Endometrial microvascular endothelial cells (primary cell): ENCODE data around the gene FNDC10. TPM values are rescaled to one million over a fixed set of nuclear protein-coding genes. Genes with fewer than 3 reads are reported as not detected.
"Not testable (repeated sequence)": the region's sequence is repeated elsewhere in the genome, so short reads cannot be mapped to it uniquely, and the experiment has no call there.

Experiments used
- in situ Hi-C: cut with HindIII; loops from 2 replicates; pipeline ENCODE4 v1.10.0; 2017; ENCODE audit warnings: low sequenced_read_pairs, low pct_unique_long_range_greater_than_20kb; ENCODE audit errors: inconsistent ontology term
- total RNA-seq: library from RNA; depleted of rRNA; stranded (reverse); fragments of >200 nt; gene quantifications from one replicate; pipeline ENCODE4 v1.2.3, GENCODE V29; 2015; ENCODE audit errors: inconsistent ontology term

Gene FNDC10
- 1.0 TPM for total RNA-seq

DNA sequence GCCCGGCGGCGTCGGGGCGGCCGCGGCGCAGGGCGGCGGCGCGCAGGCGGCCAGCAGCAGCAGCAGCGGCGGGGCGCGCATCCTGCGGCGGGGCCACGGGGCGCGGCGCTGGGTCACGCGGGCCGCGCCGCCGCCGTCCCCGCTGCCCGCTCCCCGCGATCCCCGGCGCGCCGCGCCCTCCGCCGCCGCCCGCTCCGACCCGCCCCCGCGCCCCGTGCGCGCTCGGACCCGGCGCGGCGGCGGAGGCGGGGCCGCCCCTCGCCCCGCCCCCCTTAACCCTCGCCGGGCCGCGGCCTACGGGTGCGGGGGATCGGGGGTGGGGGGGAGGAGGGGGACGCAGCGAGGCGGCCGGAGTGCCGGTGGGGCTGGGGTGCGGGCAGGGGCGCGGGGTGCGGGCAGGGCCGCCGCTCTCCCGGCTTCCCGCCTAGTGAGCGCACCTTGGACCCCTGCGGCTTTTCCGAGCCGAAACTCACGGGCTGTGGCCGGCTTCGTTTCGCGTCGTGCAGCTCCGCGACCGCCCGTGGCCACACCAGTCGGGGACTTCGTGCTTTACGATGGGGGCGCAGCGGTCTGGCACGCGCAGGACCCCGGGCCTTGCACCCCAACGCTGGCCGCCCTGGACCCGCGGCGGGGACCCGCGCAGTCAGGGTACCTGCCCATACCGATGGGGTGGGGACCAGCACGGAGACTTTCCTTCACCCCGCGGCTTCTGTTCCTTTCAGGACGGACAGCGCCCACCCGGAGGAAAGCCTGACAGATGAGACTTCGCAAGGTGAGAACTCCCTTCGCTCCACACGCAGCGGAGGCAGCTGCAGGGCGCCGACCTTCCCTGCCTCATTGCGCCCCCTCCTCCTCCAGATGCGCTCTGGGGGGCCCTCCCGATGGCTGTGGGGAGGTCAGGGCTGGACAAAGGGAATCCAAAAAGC lies at the start of gene FNDC10:
FNDC10 (minus strand) TSS at position 201 of the 926 bp plus-strand sequence; CDS start at position 81, 120 bp downstream.
- in situ Hi-C loops = no loop called here

DNA sequence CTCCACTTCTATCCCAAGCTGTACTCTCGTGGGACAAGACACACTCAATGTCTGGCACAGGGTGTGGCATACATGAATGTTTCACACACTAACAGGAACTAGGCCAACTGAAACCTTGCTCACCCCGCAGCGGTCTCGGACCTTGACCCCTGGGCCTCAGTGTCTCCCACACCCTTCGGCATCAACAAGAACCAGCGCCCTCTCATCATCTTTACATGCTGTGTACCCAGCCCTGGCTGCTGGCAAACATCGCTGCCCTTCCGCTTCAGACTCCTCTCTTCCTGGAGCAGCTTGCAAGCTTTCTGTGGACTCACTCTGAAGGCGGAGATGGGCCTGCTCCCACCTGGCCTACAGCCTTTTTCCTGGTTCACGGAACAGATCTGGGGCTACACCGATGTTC lies 48.3 kb upstream of the FNDC10 start:
- in situ Hi-C loops = not testable (repeated sequence)

DNA sequence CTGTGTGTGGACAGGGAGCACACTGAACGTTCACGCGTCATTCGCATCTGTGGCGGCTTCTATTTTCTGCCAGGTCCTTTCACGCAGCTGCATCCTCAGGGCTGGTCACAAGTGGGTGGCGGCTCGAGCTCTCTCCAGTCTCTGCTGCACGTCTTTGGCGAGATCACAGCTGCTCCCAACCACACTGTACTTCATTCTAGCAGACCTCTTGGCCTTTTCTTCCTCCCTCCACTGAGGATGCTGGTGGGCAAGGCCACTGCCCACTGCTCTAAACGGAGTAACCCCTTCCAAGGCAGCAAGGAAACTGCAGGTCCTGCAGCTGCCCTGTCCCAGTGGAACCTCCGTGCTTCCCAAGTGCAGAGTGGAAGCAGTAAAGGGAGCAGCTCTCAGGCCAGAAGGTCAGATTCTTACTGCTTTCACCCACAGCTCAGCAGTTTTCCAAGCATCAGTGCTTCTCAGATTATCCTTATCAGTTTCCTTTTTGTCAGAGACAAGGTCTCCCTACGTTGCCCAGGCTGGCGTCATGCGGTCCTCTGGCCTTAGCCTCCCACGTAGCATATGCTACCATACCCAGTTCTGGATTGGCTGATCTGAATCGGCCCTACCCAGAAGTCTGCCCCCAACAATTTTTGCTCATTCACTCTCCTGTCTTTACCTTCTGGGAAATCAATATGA lies 47.8 kb upstream of the FNDC10 start:
- in situ Hi-C loops = not testable (repeated sequence)

DNA sequence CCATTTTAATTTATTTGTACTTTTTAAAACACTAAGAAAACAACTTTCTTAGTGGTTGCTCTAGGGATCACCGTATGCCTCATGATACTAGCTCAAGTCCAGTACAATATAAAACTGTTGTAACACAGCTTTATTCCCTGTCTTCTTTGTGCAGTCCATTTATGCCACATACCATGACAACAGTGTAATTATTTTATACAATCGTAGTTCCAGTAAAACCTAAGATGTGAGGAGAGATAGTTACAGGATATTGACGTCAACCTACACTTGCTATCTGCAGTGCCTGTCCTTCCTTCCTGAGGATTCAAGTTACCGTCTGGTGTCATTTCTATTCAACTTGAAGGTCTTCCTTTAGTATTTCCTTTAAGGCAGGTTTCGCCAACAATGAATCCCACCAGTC lies 46.4 kb upstream of the FNDC10 start:
- in situ Hi-C loops = not testable (repeated sequence)

DNA sequence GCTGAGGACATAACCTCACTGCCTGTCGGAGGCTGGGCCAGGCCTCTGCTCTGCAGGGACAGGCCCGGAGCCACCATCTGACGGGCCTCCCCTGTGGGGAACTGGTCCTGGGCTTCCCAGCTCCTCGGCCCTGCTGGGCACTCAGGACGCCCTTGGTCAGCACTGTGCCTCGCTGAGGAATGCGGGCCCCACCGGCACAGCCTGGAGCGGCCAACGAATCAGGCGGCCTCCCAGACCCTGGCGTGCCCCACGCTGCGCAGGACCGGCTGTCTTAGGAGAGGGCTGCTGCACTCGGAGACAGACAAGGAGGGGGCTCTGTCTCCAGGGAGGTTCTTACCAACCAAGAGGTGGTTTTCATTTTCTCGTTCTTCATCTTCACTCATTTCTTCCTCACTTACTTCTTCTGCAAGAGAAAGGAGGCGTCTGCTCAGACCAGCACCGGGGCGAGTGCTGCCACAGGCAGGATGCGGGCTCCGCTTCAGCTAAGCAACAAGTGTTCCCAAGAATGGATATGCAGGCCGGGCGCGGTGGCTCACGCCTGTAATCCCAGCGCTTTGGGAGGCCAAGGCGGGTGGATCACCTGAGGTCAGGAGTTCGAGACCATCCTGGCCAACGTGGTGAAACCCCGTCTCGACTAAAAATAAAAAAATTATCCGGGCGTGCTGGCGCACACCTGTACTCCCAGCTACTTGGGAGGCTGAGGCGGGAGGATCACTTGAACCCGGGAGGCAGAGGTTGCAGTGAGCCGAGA lies 41.0 kb upstream of the FNDC10 start:
- in situ Hi-C loops = not testable (repeated sequence)

DNA sequence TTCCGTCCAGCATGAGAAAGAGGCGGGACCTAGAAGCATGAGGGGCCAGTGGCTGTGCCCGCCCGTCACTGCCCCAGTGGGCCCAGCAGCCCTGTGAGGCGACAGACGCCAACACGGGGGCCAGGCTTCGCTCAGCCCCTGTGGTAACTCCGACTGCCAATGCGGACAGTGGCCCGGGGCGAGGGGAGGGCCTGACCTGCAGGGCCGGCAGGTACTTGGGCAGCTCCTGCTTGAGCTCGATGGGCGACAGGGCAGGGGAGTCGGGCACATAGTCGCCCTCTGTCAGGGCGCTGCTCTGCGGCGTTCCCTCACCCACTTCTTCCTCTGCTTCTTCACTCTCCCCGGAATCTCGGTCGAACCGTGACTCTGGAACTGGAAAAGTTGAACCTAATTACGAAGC lies 40.1 kb upstream of the FNDC10 start:
- in situ Hi-C loops = not testable (repeated sequence)

DNA sequence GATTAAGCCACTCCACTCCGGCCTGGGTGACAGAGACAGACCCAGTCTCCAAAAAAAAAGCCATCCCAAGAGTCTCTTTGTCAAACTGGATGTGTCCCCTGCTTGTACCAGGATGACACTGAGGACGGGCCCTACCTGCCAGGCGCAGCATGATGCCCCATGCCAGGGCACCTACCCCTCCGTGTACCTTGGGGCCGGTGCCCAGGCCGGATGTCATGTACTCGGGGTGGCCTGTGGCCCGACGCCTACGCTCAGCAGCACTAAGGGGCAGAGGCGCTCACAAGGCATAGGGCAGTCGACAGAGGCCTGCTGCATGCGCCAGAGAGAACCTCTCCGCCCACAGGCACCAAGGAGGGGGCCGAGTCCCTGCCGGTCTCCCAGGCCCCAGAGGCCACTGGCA lies 39.4 kb upstream of the FNDC10 start:
- in situ Hi-C loops = not testable (repeated sequence)

DNA sequence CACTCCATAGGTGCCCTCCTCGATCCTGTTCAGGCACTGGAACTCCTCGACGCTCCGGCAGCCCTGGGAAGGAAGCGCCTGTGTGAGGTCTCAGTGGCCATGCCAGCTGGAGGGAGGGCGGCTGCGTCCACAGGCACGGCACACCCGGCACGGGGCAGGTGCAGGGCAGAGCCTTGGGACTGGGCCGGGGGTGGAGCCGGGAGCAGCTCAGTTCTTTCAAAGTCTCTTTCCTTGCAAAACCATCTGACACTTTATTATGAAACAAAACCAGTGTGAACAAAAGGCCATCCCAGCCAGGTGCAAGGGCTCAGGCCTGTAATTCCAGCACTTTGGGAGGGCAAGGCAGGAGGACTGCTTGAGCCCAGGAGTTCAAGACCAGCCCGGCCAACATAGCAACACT lies 38.6 kb upstream of the FNDC10 start:
- in situ Hi-C loops = not testable (repeated sequence)

DNA sequence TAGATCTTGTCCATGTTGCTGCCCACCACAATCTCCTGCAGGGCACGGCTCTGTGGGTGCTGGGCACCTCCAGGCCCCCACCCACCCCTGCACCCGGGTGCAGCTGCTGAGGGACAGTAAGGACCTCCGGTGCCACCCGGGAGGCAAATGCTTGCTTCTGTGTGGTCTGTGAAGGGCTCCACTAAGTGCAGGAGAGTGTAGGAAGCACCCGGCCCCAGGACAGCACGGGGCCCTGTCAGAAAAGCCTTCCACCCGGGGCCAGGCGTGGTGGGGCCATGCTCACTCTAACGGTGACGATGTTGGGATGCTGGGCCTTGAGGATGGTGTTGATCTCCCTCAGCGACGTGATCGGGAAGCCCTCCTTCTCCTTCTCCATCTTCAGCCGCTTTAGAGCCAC lies 37.5 kb upstream of the FNDC10 start:
- in situ Hi-C loops = not testable (repeated sequence)

DNA sequence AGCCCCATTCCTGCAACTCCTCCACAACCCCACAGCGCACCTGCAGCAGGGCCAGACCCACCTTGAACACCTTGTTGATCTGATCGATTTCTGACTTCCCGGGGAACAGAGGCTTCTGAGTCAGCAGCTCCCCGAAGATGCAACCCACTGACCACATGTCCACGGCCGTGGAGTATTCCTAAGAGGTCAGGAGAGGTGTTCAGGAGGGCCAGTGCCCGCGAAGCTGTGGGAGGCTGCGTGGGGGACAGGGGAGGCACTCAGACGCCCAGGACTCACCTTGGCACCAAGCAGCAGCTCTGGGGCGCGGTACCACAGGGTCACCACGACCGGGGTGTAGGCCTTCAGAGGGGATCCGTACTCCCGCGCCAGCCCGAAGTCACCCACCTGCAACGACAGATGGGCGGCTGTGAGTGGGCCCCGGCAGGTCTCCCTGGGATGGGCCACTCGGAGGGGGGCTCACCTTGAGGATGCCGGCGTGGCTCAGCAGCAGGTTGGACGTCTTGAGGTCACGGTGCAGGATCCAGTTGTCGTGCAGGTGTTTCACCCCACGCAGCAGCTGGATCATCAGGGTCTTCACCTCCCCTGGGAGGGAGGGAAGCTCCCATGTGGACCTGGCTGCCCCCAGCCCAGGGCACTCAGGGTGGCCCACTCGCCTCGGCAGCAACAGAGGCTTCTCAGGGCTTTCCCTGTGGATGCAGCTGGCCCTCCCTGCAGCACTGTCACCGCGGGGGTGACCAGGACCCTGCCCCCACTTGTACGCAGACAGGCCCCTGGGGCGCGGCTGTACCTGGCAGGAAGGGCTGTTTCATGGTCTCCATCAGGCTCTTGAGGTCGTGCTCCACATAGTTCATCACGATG lies 36.9 kb upstream of the FNDC10 start:
- in situ Hi-C loops = not testable (repeated sequence)

DNA sequence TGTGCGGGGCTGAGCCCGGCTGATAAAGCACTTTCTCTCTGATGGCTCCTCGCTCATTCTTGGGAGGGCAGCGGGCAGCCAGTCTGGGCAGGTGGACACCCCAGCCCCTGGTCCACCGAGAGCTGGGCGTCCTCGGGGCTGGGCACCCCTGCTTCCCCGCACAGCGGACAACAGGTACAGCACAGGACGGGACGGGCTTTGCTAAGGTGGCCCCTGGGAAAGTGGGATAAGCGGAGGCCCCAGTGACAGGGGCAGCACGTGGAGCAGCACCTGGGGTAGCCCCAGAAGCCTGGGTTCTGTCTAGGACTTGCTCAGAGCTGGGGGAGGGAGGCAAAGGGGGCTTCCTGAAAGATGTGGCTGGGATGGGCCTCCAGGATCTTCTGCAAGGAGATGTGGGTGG lies 34.7 kb upstream of the FNDC10 start:
- in situ Hi-C loops = not testable (repeated sequence)

DNA sequence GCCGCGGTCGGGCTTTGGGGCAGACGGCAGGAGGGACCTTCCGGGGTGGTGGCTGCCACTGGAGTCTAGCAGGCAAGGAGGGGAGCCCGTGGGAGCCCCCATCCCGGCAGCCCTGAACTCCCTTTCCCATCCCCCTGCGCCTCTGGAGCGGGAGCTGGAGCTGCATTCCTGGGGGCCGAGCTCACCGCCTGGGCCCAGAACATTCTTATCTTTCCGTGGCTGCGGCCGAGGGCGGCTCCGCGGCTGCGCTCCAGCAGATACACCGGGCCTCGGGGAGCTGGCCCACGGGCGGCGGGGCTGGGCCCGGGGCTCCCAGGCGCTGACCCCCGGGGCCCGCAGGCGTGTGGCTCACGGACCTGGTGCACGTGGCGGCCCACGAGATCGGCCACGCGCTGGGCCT lies 33.5 kb upstream of the FNDC10 start:
- in situ Hi-C loops = not testable (repeated sequence)

DNA sequence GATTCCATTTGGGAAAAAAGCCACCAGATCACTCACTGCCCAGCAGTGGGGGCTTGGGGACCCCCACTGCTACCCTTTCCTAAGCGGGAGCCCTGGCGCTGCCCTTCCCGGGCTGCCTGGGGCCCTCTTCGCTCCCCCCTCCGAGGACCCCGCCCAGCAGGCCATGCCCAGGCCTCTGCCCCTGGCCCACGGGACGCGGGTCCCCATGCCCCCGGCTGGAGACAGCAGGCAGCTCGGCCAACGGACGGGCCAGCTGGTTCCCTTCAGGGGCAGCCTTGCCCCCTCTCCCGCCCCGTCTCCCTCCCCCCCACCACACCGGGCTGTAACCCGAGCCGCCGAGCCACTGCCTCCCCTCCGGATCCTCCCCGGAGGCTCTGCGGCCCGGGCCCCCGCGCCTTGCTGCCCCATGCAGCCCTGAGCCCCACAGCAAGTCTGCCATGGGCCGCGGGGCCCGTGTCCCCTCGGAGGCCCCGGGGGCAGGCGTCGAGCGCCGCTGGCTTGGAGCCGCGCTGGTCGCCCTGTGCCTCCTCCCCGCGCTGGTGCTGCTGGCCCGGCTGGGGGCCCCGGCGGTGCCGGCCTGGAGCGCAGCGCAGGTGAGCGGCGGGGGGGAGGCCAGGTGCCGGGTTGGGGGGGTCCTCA lies 32.0 kb upstream of the FNDC10 start, which contains the start of gene MMP23B:
MMP23B (plus strand) TSS at position 392 of the 639 bp plus-strand sequence; CDS start at position 438, 46 bp downstream.
- in situ Hi-C loops = no loop called here

DNA sequence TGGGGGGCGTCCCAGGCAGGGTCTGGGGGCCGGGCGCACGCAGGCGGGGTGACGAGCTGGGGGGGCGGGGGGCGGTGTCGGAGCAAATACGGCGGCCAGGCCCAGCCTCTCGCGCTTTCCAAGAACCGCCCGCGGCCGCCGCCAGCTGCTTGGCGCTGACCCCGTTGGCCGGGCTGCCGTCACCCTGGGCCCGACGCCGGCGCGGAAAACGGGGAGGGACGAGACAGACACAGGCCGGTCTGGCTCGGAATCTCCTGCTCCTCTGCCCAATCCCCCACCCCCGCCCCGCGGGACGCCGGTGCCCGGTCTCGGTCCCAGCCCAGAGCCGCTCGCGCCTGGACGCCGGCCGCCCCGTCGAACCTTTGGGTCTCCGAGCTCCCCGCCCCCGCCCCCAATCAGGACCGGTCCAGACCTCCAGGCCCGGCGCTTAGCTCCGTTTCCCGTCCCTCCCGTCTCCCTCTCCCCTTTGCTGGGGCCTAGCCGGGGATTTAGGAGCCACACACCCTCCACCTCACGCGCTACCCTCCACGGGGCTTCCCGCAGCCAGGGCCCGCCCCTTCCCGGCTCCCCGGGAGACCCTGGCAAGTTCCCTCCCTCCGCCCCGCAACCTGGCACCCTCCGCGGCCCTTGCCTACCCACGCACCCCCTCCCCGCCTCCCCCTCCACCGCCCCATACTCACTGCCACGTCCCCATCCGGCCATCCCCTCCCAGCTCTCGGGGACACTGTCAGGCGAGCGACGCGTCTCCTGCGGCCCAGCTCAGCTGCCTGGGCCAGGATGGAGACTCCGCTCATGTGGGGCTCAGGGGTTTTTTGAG lies 31.2 kb upstream of the FNDC10 start:
- in situ Hi-C loops = no loop called here

DNA sequence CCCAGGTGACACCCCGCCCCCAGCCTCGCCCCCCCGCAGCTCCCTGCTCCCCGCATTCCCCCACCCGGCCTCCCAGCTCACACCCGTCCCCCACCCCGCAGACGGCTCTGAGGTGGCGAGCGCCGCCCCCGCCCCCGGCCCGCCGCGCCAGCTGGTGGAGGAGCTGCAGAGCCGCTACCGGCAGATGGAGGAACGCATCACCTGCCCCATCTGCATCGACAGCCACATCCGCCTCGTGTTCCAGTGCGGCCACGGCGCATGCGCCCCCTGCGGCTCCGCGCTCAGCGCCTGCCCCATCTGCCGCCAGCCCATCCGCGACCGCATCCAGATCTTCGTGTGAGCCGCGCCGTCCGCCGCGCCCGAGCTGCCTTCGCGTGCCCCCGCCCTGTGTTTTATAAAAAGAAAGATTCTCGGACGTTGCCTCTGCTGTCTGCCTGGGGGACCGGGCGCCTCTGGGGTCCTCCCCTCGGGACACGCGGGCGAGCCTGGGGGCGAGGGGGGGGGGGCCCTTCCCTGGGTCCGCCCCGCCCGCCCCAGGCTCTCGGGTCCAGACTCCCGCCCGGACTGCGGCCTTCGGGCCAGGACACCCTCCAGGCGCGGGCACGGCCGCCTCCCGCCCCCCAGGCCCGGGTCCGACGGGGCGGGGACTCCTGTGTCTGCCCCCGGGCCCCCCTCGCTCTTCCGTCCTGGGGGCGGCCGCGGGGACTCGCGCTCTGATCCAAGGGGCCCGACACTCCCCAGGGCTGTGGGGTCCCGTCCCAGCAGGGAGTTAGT lies 30.4 kb upstream of the FNDC10 start:
- in situ Hi-C loops = no loop called here

DNA sequence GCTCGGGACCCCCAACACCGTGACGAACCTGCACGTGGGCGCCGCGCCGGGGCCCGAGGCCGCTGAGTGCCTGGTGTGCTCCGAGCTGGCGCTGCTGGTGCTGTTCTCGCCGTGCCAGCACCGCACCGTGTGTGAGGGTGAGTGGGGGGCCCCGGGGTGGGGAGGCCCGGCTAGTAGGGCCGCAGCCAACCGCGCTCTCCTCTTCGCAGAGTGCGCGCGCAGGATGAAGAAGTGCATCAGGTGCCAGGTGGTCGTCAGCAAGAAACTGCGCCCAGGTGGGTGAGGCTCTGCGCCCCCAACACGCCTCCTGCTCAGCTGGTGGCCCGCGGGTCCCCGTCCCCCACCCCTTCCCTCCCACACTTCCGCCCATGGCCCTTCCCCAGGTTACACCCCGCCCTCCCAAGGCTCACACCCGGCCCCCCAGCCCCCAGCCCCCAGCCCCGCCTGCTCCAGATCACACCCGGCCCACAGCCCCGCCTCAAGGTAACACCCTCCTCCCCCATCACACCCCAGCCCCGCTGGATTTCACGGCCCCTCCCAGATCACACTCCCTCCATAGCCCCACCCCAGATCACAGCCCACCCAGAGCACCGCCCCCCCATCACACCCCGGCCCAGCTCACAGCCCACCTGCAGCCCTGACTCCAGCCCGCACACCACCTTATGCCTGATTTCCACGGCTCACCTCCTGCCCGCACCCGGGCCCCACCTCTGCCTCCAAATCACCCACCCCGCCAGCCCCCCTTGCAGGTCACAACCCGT lies 29.7 kb upstream of the FNDC10 start:
- in situ Hi-C loops = no loop called here
